Esophagus squamous epithelium (tissue), 5 donors: ENCODE results near the gene FRMD4A. TPM values are rescaled to one million over a fixed set of nuclear protein-coding genes. Genes with fewer than 3 reads are reported as not detected.
A peak's percentile ranks its signal among the peaks of the same experiment; 100 is the strongest.

ENCODE experiments used
- DNase-seq: peaks from one replicate; lab custom pipeline; 2025; lab: John Stamatoyannopoulos, UW
- H3K27ac ChIP-seq, 4 donors: fragments of 200-600 bp; sonication (generic); one replicate each; pipeline ENCODE4 v1.5.1; 2016 to 2019; ENCODE audit warnings: mild to moderate bottlenecking in 1 of 4
- H3K27me3 ChIP-seq, 4 donors: fragments of 200-600 bp; sonication (generic); 1 replicate in 3 of 4; 2 replicates in 1 of 4; pipeline versions ENCODE4 v1.5.1 to v1.6.0; 2017 to 2021; ENCODE audit warnings: antibody characterized with exemption in 1 of 4
- H3K36me3 ChIP-seq, 3 donors: fragments of 200-600 bp; sonication (generic); one replicate each; pipeline ENCODE4 v1.5.1; 2016 to 2019
- H3K4me1 ChIP-seq, 3 donors: fragments of 200-600 bp; sonication (generic); one replicate each; pipeline ENCODE4 v1.5.1; 2017 to 2019
- H3K4me3 ChIP-seq, 4 donors: fragments of 200-600 bp; sonication (generic); 1 replicate in 3 of 4; 2 replicates in 1 of 4; pipeline ENCODE4 v1.5.1; 2016 to 2019; ENCODE audit warnings: mild to moderate bottlenecking in 2 of 4, moderate library complexity in 1 of 4
- H3K9me3 ChIP-seq, 3 donors: fragments of 200-600 bp; sonication (generic); one replicate each; pipeline ENCODE4 v1.5.1; 2016 to 2019
- POLR2A ChIP-seq, 4 donors: fragments of 450-650 bp; IDR thresholded peaks; one replicate each; pipeline ENCODE4 v1.6.1; 2017; ENCODE audit warnings: antibody characterized with exemption in 4 of 4, mild to moderate bottlenecking in 4 of 4, moderate library complexity in 3 of 4
- WGBS, 2 donors: methylation state at CpG; one replicate each; pipeline ENCODE4 v1.1.5; 2018; 5-methylcytosine and 5-hydroxymethylcytosine counted together
- intact Hi-C: fragments of 100-400 bp; cut with DNase I; formaldehyde crosslinking; loops from one replicate; pipeline ENCODE4 v1.15.0; 2022
- total RNA-seq, 4 donors: library from RNA; depleted of rRNA; stranded (reverse); fragments of >200 nt; gene quantifications; one replicate each; pipeline ENCODE4 v1.1.0, GENCODE V29; 2016
- TF ChIP-seq, protein P1 (sequence below), 6 experiments: fragments of 450-650 bp in 4 of 6; fragments of 200-600 bp in 2 of 6; sonication (generic) in 2 of 6; IDR thresholded peaks; one replicate each; pipeline ENCODE4 v1.5.1; 2016 to 2019; ENCODE audit warnings: antibody characterized with exemption in 6 of 6, mild to moderate bottlenecking in 4 of 6, moderate library complexity in 4 of 6
- donor health status: DM: yes; HTN: yes; CAD: no.

The FRMD4A gene
- total RNA-seq, 4 donors from 2014 or later = 7.3 to 15.3 (median 8.6) TPM

DNA sequence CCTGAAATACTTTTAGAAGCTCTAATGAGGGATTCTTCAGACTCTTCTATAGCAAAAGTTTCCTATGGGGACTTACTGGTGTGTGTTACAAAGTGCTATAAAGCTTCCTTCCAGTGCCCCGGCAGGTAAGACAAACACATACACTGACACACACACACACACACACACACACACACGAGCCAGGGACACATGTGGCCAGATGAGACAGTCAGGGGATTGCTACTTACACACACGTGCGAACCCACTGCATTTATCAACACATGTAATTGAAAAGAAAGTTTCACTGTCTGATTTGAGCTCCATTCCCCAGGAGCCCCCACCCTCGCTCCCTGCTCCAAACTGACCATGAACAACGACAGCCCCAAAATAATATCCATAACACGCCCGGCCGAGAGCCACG lies 624.1 kb downstream of the FRMD4A start:
- TF ChIP-seq POLR2A (IDR thresholded peaks at IDR 0.05) = no peak
- TF ChIP-seq, protein P1, sequence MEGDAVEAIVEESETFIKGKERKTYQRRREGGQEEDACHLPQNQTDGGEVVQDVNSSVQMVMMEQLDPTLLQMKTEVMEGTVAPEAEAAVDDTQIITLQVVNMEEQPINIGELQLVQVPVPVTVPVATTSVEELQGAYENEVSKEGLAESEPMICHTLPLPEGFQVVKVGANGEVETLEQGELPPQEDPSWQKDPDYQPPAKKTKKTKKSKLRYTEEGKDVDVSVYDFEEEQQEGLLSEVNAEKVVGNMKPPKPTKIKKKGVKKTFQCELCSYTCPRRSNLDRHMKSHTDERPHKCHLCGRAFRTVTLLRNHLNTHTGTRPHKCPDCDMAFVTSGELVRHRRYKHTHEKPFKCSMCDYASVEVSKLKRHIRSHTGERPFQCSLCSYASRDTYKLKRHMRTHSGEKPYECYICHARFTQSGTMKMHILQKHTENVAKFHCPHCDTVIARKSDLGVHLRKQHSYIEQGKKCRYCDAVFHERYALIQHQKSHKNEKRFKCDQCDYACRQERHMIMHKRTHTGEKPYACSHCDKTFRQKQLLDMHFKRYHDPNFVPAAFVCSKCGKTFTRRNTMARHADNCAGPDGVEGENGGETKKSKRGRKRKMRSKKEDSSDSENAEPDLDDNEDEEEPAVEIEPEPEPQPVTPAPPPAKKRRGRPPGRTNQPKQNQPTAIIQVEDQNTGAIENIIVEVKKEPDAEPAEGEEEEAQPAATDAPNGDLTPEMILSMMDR (IDR thresholded peaks at IDR 0.05) = no peak
- no peaks in the 10 kb centered on the region for H3K27me3 ChIP-seq
- H3K27ac ChIP-seq = peak overlapping the region; percentile 41 to 79 (median 74)
- WGBS, 2 donors = 27 to 51% methylated on average over 8 to 9 of the region's 10 CpGs
- H3K4me3 ChIP-seq = peak overlapping the region; percentile 38 to 68 (median 56)
- DNase-seq = no peak
- intact Hi-C loops = no loop called here
- no peaks in the 10 kb centered on the region for H3K9me3 ChIP-seq
- peaks cover 0 to 5% (median 0%) of the 10 kb centered on the region in 3 donors for H3K36me3 ChIP-seq
- peaks cover 27 to 80% (median 33%) of the 10 kb centered on the region in 3 donors for H3K4me1 ChIP-seq

DNA sequence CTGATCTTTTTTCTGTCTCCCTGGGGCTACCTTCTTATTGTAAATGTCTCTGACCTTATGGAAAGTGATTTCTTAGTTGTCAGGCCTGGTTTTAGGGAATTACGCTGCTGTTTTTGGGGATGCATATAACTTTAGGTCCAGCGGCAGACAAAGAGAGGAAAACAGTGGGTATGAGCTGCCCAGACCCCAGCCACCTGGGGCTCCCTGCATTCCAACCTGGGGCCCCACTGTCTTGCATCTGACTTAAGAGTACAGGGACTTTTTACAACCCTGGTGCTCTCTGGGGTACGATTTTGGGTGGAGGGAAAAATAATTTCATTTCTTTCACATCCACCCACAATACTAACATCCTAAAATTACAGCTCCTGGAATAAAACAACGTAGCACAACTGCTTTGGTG lies 624.5 kb downstream of the FRMD4A start:
- TF ChIP-seq, protein P1 (IDR thresholded peaks at IDR 0.05) = no peak
- TF ChIP-seq POLR2A (IDR thresholded peaks at IDR 0.05) = no peak
- Histone ChIP-seq H3K4me1 (peaks cover 27 to 81% (median 33%) of the 10 kb centered on the region in 3 donors), H3K27me3 (no peaks in the 10 kb centered on the region), H3K4me3 (peak overlapping the region; percentile 38 to 68 (median 56)), H3K9me3 (no peaks in the 10 kb centered on the region), H3K27ac (peak overlapping the region in 2 of 4 donors; percentile 6 to 79), H3K36me3 (peaks cover 0 to 8% (median under 1%) of the 10 kb centered on the region in 3 donors)
- no peak for DNase-seq
- intact Hi-C loops = no loop called here
- WGBS, 2 donors = 40 to 81% methylated on average over 2 to 3 of the region's 4 CpGs

DNA sequence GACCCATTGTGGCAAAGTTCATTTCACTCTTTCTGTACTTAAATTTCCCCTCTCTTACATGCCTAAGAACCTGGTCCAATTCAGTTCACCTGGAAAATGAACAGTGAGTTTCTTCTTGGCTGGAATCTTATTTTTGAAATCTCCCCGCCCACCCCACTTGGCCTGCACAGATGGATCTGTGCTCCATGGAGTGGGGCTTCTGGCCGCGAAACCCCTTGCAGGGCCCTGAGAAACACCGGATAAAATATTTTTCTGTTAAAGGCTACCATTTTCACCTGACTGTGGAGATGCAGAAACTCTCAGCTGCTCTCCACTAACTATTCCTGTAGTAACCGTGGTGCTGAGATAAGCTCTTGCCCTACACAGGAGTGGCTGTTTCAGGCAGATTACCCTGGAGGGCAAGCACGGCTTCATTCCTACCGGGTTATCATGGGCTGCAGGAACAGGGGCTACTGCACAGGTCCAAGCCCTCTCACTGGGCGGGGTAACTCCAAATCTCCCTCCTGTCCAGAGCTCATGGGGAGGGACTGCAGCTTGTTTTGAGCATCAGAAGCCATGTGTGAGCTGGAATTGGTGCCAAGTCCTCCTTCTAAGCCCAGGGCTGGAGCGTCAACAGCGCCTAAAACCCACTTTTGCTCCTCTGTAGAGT lies 625.1 kb downstream of the FRMD4A start:
- WGBS, 2 donors = 66 to 80% methylated on average over 6 to 10 of the region's 10 CpGs
- H3K9me3 ChIP-seq = no peaks in the 10 kb centered on the region
- intact Hi-C loops = no loop called here
- no peak for DNase-seq
- H3K36me3 ChIP-seq = peaks cover 0 to 13% (median 5%) of the 10 kb centered on the region in 3 donors
- TF ChIP-seq, protein P1 (IDR thresholded peaks at IDR 0.05) = no peak
- no peak for TF ChIP-seq POLR2A (IDR thresholded peaks at IDR 0.05)
- H3K4me1 ChIP-seq = peaks cover 27 to 86% (median 33%) of the 10 kb centered on the region in 3 donors
- H3K27me3 ChIP-seq = no peaks in the 10 kb centered on the region
- H3K27ac ChIP-seq = peak overlapping the region in 1 of 4 donors; percentile 6
- peak overlapping the region; percentile 38 to 68 (median 56) for H3K4me3 ChIP-seq

DNA sequence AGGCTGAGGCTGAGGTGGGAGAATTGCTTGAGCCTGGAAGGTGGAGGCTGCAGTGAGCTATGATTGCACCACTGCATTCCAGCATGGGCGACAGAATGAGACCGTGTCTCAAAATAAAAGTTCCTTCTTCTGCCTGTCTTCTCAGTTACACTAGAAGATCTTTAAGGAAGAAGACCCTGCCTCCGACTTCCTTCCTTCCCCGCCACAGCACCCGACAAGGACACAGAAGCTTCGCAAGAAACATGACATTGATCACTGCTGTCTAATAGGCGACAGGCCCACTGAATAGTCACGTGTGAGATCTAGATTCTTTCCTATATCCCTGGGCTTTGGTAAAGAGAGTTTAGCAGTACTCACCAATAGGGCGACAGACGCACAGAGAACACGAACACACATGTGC lies 625.8 kb downstream of the FRMD4A start:
- Histone ChIP-seq H3K36me3 (peaks cover 0 to 20% (median 5%) of the 10 kb centered on the region in 3 donors), H3K27me3 (no peaks in the 10 kb centered on the region), H3K9me3 (no peaks in the 10 kb centered on the region), H3K27ac (no peak overlapping the region), H3K4me1 (peaks cover 24 to 80% (median 33%) of the 10 kb centered on the region in 3 donors), H3K4me3 (no peak overlapping the region)
- intact Hi-C loops = no loop called here
- 65 to 69% methylated on average over 7 to 10 of the region's 11 CpGs for WGBS, 2 donors
- TF ChIP-seq POLR2A (IDR thresholded peaks at IDR 0.05) = no peak
- TF ChIP-seq, protein P1 (IDR thresholded peaks at IDR 0.05) = no peak
- no peak for DNase-seq

DNA sequence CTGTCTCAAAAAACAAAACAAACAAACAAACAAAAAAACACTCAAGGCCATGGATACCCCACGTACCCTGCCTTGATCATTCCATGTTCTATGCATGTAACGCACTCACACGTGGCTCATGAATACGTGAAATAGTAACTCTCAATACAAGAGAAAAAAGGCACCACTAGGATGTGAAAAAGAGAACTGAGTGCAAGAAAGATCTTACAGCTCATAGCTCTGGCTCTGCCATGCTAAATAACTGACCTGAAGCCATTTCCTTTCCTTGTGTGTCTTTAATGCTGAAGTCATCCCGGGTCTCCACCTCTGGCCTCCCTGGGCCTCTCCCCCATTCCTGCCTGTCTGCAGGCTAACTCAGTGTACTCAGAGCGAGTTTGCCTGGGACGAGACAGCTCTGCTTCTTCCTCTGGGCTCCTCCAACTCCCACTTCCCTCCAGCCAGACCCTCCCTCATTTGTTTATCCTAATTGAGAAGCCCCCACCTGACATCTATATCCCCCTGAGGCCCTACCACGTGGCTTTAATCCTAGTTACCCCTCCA lies 626.7 kb downstream of the FRMD4A start:
- Histone ChIP-seq H3K27me3 (no peaks in the 10 kb centered on the region), H3K4me1 (peaks cover 24 to 71% (median 31%) of the 10 kb centered on the region in 3 donors), H3K36me3 (peaks cover 0 to 29% (median 5%) of the 10 kb centered on the region in 3 donors), H3K27ac (no peak overlapping the region), H3K4me3 (no peak overlapping the region), H3K9me3 (no peaks in the 10 kb centered on the region)
- WGBS, 2 donors = 79 to 80% methylated on average over 8 of the region's 8 CpGs
- no peak for DNase-seq
- intact Hi-C loops = no loop called here
- TF ChIP-seq, protein P1 (IDR thresholded peaks at IDR 0.05) = no peak
- TF ChIP-seq POLR2A (IDR thresholded peaks at IDR 0.05) = no peak
